PFSK-1 (cell line): ENCODE results near the gene TBC1D9.

Experiments used
- POLR2AphosphoS5 ChIP-seq: IDR thresholded peaks from 2 replicates; pipeline ENCODE4 v1.6.1; 2012; ENCODE audit warnings: low read depth, mild to moderate bottlenecking, control low read depth, low read length, moderate library complexity
- SIN3A ChIP-seq: IDR thresholded peaks from 2 replicates; pipeline ENCODE4 v1.6.1; 2012; ENCODE audit warnings: mild to moderate bottlenecking, low read length, moderate library complexity, borderline replicate concordance; ENCODE audit not compliant: insufficient read depth

DNA sequence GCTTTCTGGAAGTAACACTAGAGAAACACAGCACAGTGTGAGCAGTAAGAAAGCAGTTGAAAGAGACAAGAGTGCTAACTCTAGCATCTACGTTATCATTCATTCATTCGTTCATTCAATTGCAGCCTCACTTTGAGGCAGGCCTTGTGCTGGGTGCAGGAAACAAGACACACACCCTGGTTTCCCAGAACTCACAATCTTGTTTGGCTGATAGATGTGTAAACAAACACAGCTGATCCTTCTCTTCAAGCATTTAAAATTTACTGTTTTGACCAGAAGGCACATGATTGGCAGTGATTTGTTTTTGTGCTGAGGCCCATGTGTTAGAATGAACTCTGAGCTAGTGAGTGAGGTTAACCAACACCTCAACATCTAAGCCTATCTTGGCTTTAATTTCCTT is 20.4 kb upstream of the TBC1D9 start:
- TF ChIP-seq POLR2AphosphoS5 (no peak), SIN3A (no peak)
